Neural progenitor cell (in vitro differentiated cells): ENCODE measurements around the gene CAPZB. TPM values are rescaled to one million over a fixed set of nuclear protein-coding genes. Genes with fewer than 3 reads are reported as not detected.
A peak's percentile ranks its signal among the peaks of the same experiment; 100 is the strongest.

ENCODE experiments used
- DNase-seq: peaks from one replicate; pipeline ENCODE4 v3.0.0-alpha.2; 2016; ENCODE audit warnings: low spot score
- H2AFZ ChIP-seq: fragments of 200-600 bp; sonication (generic); replicated peaks from 2 replicates; pipeline ENCODE4 v1.6.1; 2016; ENCODE audit warnings: antibody characterized with exemption
- H3F3A ChIP-seq: fragments of 200-600 bp; sonication (generic); 2 replicates; pipeline ENCODE4 v1.6.1; 2016; ENCODE audit warnings: antibody characterized with exemption, low read depth
- H3K27ac ChIP-seq: fragments of 200-600 bp; sonication (generic); 2 replicates; pipeline ENCODE4 v1.5.1; 2016; ENCODE audit warnings: mild to moderate bottlenecking
- H3K27me3 ChIP-seq: fragments of 200-600 bp; sonication (generic); 2 replicates; pipeline ENCODE4 v1.6.1; 2016; ENCODE audit warnings: mild to moderate bottlenecking, moderate library complexity
- H3K36me3 ChIP-seq: fragments of 200-600 bp; sonication (generic); 2 replicates; pipeline ENCODE4 v1.5.1; 2016
- H3K4me1 ChIP-seq: fragments of 200-600 bp; sonication (generic); 2 replicates; pipeline ENCODE4 v1.6.1; 2016; ENCODE audit warnings: mixed run types
- H3K4me2 ChIP-seq: fragments of 200-600 bp; sonication (generic); 2 replicates; pipeline ENCODE4 v1.6.1; 2016
- H3K4me3 ChIP-seq: fragments of 200-600 bp; sonication (generic); 2 replicates; pipeline ENCODE4 v1.5.1; 2016
- H3K79me2 ChIP-seq: fragments of 200-600 bp; sonication (generic); 2 replicates; pipeline ENCODE4 v1.6.1; 2016; ENCODE audit warnings: low read depth
- H3K9ac ChIP-seq: fragments of 200-600 bp; sonication (generic); 2 replicates; pipeline ENCODE4 v1.6.1; 2016
- H3K9me3 ChIP-seq: fragments of 200-600 bp; sonication (generic); 2 replicates; pipeline ENCODE4 v1.5.1; 2016; ENCODE audit warnings: low read depth
- H4K20me1 ChIP-seq: fragments of 200-600 bp; sonication (generic); 2 replicates; pipeline ENCODE4 v1.6.1; 2016; ENCODE audit warnings: low read depth
- H3K27ac Mint-ChIP-seq: 3 replicates; pipeline ENCODE4 v1.8.0; 2021; ENCODE audit warnings: mixed read lengths
- H3K27me3 Mint-ChIP-seq: 2 replicates; pipeline ENCODE4 v1.8.0; 2022; ENCODE audit warnings: low read depth, mild to moderate bottlenecking, inconsistent platforms, moderate library complexity, mixed read lengths; ENCODE audit not compliant: insufficient read depth
- H3K36me3 Mint-ChIP-seq: 3 replicates; pipeline ENCODE4 v1.8.0; 2021; ENCODE audit warnings: mixed read lengths
- H3K4me1 Mint-ChIP-seq: 3 replicates; pipeline ENCODE4 v1.8.0; 2021; ENCODE audit warnings: mixed read lengths
- H3K4me3 Mint-ChIP-seq: 3 replicates; pipeline ENCODE4 v1.8.0; 2021; ENCODE audit warnings: mild to moderate bottlenecking, moderate library complexity, mixed read lengths
- H3K9me3 Mint-ChIP-seq: 3 replicates; pipeline ENCODE4 v1.8.0; 2020; ENCODE audit warnings: mixed read lengths
- EZH2 ChIP-seq: fragments of 200-600 bp; sonication (generic); IDR thresholded peaks from 2 replicates; pipeline ENCODE4 v1.6.1; 2017; ENCODE audit warnings: antibody characterized with exemption, mild to moderate bottlenecking, moderate library complexity
- EZH2phosphoT487 ChIP-seq: fragments of 200-600 bp; sonication (generic); IDR thresholded peaks from 2 replicates; pipeline ENCODE4 v1.6.1; 2017; ENCODE audit warnings: antibody characterized with exemption
- total RNA-seq: library from RNA; depleted of rRNA; stranded (reverse); fragments of >200 nt; gene quantifications from 2 replicates; pipeline ENCODE4 v1.2.3, GENCODE V29; 2015; ENCODE audit warnings: low replicate concordance
- TF ChIP-seq, protein P1 (sequence below): fragments of 200-600 bp; sonication (generic); IDR thresholded peaks from 2 replicates; pipeline ENCODE4 v1.5.1; 2017; ENCODE audit warnings: antibody characterized with exemption, mild to moderate bottlenecking

Gene CAPZB
- total RNA-seq, 1 donor from 2014 or later, result 134 TPM

DNA sequence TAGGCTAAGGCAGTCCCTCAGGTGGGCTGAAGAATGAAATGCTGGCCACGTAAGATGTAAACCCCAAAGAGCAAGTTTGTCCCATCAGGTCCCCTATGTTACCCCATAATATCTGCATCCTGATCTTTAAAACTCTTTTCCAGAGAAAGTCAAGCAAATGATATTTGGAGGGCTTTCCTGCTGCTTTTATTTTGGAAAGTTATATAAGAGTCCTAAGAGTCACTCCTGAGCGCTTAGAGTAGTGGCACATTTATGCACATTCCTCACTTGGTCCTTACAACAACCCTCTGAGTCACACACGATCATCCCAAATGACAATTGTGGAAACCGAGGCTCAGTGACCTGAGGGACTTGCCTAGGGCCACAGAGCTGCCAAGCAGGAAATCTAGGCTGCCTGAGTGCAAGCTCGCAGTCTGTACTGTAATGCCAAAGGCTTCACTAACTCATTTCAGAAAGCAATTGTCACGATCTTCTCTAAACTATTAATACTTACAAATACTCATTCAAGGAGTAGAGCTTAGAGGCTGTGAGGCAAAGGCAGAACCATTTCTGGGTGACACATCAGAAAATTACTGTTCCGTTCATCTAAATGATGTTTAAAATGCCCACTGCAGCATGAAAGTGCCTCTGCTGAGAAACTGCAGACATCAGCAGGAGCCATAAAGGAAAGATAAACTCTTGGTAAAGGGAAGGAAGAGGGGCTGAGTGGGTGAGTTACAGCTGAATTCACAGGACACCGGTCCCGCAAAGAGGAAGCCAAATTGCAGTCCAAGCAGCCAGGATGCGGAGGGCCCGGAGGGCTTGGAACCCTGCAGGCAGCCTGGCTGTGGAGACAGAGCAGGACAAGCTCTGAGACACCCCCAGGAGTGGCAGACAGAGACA is 30.8 kb downstream of the CAPZB start:
- Histone ChIP-seq H3K4me1 (peaks cover 62% of the 10 kb centered on the region), H3K4me2 (peak overlapping the region; percentile 42)

DNA sequence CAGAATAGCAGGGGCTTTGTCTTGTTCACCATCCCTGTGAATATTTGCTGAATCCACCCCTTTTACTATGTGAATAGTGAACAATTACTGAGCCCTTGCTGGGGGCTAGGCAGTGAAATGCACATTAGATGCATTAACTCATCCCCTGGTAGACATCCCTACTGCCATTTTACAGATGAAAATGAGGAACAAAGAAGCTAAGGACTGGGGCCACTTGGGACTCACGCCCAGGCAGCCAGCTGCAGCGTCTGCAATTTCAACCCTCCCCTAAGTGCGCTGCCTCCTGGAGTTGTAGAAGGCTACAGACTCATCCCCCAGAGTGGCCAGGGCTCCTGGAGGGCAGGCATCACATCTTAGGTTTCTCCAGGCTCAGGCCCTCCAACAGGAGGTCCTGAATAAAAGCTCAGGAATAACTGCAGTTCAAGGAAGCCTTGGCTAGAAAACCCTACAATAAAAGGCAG is 31.6 kb downstream of the CAPZB start:
- Mint-ChIP-seq H3K4me1 (peaks cover 68% of the 10 kb centered on the region), H3K9me3 (no peaks in the 10 kb centered on the region), H3K36me3 (peaks cover 2% of the 10 kb centered on the region), H3K27me3 (peaks cover 2% of the 10 kb centered on the region), H3K4me3 (no peak overlapping the region), H3K27ac (no peak overlapping the region)
- peaks cover 55% of the 10 kb centered on the region for H3K4me1 ChIP-seq
- no peak overlapping the region for H3K27ac ChIP-seq
- TF ChIP-seq EZH2phosphoT487, result no peak
- no peak for TF ChIP-seq EZH2
- TF ChIP-seq, protein P1, sequence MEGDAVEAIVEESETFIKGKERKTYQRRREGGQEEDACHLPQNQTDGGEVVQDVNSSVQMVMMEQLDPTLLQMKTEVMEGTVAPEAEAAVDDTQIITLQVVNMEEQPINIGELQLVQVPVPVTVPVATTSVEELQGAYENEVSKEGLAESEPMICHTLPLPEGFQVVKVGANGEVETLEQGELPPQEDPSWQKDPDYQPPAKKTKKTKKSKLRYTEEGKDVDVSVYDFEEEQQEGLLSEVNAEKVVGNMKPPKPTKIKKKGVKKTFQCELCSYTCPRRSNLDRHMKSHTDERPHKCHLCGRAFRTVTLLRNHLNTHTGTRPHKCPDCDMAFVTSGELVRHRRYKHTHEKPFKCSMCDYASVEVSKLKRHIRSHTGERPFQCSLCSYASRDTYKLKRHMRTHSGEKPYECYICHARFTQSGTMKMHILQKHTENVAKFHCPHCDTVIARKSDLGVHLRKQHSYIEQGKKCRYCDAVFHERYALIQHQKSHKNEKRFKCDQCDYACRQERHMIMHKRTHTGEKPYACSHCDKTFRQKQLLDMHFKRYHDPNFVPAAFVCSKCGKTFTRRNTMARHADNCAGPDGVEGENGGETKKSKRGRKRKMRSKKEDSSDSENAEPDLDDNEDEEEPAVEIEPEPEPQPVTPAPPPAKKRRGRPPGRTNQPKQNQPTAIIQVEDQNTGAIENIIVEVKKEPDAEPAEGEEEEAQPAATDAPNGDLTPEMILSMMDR, result no peak
- H3K36me3 ChIP-seq, result no peaks in the 10 kb centered on the region
- peaks cover 95% of the 10 kb centered on the region for H4K20me1 ChIP-seq
- H3K79me2 ChIP-seq, result peaks cover 86% of the 10 kb centered on the region
- no peak overlapping the region for H3K4me3 ChIP-seq
- H2AFZ ChIP-seq, result no peak overlapping the region
- peak overlapping the region; percentile 42 for H3K4me2 ChIP-seq
- DNase-seq, result no peak
- no peak overlapping the region for H3K9ac ChIP-seq
- no peaks in the 10 kb centered on the region for H3K27me3 ChIP-seq
- no peaks in the 10 kb centered on the region for H3K9me3 ChIP-seq
- peaks cover 34% of the 10 kb centered on the region for H3F3A ChIP-seq

More for the DNA sequence above, 30.8 kb downstream of the CAPZB start:
- no peak for DNase-seq
- Histone ChIP-seq H3K4me3 (no peak overlapping the region), H3F3A (peaks cover 41% of the 10 kb centered on the region), H3K36me3 (no peaks in the 10 kb centered on the region), H3K79me2 (peaks cover 86% of the 10 kb centered on the region), H2AFZ (no peak overlapping the region), H3K9me3 (no peaks in the 10 kb centered on the region), H3K27ac (no peak overlapping the region), H4K20me1 (peaks cover 95% of the 10 kb centered on the region), H3K9ac (no peak overlapping the region), H3K27me3 (no peaks in the 10 kb centered on the region)
- H3K9me3 Mint-ChIP-seq, result no peaks in the 10 kb centered on the region
- H3K27me3 Mint-ChIP-seq, result peaks cover 2% of the 10 kb centered on the region
- no peaks in the 10 kb centered on the region for H3K36me3 Mint-ChIP-seq
- H3K4me3 Mint-ChIP-seq, result no peak overlapping the region
- peak overlapping the region; percentile 25 for H3K27ac Mint-ChIP-seq
- H3K4me1 Mint-ChIP-seq, result peaks cover 67% of the 10 kb centered on the region
- no peak for TF ChIP-seq EZH2
- no peak for TF ChIP-seq EZH2phosphoT487
- TF ChIP-seq, protein P1, result no peak

DNA sequence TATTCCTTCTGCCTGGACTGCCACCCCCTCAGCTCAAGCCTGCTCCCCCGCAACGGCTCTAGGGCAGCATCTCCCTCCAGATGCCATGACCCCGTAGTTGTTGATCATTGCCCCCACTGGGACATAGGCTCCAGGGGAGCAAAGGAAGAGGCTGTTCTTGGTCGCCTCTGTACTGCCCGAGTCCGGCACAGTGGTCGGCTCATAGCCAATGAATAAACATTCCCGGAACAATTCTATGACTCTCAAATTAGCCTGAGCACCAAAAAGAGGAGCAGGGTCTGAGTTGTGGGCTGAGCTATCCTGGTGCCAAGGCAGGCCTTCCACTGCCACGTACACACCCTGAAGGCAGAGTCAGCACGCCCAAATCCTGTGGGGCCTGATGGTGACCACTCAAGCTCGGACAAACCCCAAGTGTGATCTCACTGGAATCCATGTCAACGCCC is 33.1 kb downstream of the CAPZB start:
- Mint-ChIP-seq H3K27ac (no peak overlapping the region), H3K9me3 (no peaks in the 10 kb centered on the region), H3K27me3 (no peaks in the 10 kb centered on the region), H3K36me3 (peaks cover 5% of the 10 kb centered on the region), H3K4me3 (peak overlapping the region; percentile 22), H3K4me1 (peaks cover 69% of the 10 kb centered on the region)
- no peak overlapping the region for H3K9ac ChIP-seq
- H3K9me3 ChIP-seq, result no peaks in the 10 kb centered on the region
- H3K4me1 ChIP-seq, result peaks cover 48% of the 10 kb centered on the region
- peaks cover 98% of the 10 kb centered on the region for H4K20me1 ChIP-seq
- TF ChIP-seq EZH2phosphoT487, result no peak
- TF ChIP-seq EZH2, result no peak
- TF ChIP-seq, protein P1, result no peak
- no peaks in the 10 kb centered on the region for H3K27me3 ChIP-seq
- peaks cover 20% of the 10 kb centered on the region for H3F3A ChIP-seq
- H3K4me2 ChIP-seq, result no peak overlapping the region
- H3K4me3 ChIP-seq, result no peak overlapping the region
- no peak overlapping the region for H2AFZ ChIP-seq
- no peaks in the 10 kb centered on the region for H3K36me3 ChIP-seq
- no peak overlapping the region for H3K27ac ChIP-seq
- DNase-seq, result no peak
- H3K79me2 ChIP-seq, result peaks cover 87% of the 10 kb centered on the region
